Amniotic epithelial cell (primary cell): ENCODE results near the gene SLC30A10.
"Not testable (repeated sequence)": the region's sequence is repeated elsewhere in the genome, so short reads cannot be mapped to it uniquely, and the experiment has no call there.

Experiments used
- DNase-seq: peaks from one replicate; pipeline ENCODE4 v3.0.0-alpha.2; 2010; ENCODE audit warnings: low read depth

SLC30A10 gene

DNA sequence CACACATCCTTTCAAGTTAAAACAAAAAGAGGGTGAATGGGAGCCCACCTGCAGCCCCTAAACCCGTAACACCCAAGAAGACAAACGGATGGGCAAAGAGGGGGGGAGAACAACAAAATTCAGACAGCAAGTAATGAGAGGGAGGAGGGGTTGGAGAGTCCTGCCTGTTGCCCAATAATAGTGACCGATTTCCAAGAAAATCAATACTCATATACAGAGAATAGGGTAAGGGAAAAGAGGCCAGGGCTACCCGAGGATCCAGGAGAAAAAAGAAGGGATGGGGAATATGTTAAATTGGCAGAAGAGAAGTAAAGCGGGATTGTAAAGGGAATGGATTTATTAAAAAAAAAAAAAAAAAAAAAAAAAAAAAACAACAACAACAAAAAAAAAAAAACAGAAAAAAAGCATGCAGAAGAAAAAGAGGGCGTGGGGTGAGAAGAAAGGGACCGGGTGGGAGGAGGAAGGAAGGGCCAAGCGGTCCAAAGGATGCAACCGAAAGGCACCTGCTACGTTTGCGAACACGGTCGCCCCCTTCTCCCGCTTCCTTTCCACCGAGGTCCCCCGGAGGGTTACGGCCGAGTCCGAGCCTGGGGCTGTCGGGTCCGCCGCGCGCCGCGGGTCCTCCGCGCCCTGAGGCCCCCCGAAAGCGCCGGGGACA, 930 bp downstream of the SLC30A10 start:
- no peak for DNase-seq

DNA sequence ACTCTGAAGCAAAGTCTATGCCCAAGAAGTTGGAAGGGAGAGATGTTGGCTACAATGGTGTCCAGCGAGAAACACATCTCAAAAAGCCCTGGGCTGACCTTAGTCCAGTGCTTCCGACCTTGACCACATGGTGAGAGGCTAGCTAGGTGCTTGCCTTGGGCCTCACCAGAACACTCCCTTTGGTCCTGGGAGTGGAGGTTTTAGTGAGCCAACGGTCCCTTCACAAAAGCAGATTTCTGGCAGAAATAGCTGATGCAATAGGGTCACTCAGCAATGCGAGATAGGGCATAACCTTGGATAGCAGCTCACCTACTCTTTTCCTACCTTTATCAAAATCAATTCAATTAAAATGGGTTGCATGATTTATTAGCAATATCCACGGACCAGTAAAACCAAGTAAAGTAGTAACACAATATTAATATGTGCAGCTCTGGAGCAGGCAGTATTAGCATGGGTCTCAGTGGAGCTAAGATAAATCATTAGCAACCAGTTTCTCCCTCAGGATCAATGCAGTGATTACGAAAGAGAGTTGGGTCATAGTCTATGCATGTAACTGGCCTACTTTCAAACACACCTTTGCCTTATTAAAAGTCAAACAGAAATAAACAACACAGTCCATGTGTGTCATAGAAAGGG, 1.9 kb downstream of the SLC30A10 start:
- no peak for DNase-seq

- DNase-seq, result no peak
Measured at GRCh38 chr1:219924342-219924741, 4.0 kb downstream of the SLC30A10 start.

DNA sequence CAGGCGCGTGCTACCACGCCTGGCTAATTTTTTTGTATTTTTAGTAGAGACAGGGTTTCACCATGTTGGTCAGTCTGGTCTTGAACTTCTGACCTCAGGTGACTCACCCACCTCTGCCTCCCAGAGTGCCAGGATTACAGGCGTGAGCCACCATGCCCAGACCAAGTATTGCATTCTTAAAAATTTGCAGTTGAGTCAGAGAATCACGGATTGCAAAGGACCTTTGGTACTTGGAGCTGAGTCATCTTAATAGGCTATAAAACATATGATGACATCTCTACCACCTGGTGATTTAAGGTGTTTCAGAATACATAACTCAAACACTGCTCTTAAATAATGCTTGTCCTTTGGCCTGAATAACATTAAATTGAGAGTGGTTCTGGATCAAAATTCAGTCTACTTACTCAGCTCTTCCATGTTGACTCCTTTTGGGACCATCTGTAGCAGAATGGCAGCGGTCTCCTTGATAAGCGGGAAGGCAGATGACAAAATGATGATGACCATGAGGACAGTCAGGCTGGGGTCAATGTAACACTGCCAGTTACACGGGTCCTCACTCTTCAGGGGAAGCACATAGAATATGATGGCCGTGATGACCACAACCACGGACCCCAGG, 10.4 kb downstream of the SLC30A10 start:
- DNase-seq, result peak; percentile 64

- no peak for DNase-seq
Measured at GRCh38 chr1:219917281-219917680, 11.1 kb downstream of the SLC30A10 start.

DNA sequence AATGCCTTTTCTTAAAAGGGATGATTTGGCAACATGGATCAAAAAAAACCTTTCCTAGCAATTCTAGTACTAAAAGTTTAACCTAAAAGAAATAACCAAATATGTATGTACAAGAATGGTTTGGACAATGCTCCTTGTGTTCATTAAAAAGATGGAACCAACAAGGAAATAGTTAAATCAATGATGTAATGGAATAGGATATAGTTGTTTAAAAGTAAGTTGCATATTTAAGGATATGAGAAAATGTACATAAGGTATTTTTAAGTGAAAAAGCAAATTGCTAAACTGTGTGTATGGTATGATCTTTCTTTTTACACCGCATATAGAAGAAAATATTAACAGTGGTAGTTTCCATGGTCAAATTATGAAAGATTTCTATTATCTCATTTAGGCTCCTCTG, 12.1 kb downstream of the SLC30A10 start:
- no peak for DNase-seq

- DNase-seq, result no peak
Measured at GRCh38 chr1:219913005-219913770, 15.2 kb downstream of the SLC30A10 start.

GRCh38 chr1:219910716-219911115, 17.6 kb downstream of the SLC30A10 start:
- no peak for DNase-seq

DNA sequence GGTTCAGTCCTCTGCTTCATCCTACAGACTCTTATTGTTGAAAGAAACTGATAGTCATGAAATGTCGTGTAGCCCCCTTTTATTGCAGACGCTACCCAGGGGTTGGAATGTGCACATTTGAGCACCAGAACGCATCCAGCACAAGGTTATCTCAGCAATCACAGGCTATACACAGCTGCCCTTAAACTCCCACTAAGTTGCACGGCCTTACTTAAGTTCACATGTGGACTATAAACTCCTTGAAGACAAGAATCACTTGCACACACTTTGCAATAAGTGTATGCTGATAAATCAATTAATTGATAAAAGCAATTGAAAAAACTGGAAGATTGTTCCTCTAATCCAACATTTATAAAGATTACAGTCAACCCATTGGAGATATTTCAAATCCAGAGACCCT, 18.9 kb downstream of the SLC30A10 start:
- no peak for DNase-seq

- no peak for DNase-seq
Measured at GRCh38 chr1:219908170-219908569, 20.2 kb downstream of the SLC30A10 start.

DNA sequence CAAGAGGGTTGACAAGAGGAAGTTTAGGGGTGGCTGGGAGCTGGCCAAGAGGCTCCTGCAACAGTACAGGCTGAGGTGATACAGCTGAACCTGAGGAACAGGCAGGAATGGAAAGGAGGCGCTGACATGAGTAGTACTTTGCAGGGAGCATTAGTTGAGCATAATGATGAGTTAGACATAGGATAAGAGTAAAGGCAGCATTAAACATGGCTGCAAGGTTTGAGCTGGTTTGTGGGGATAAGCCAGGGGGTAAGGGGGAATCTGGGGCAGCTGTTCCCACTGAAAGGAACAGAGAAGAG, 20.6 kb downstream of the SLC30A10 start:
- DNase-seq, result no peak

DNA sequence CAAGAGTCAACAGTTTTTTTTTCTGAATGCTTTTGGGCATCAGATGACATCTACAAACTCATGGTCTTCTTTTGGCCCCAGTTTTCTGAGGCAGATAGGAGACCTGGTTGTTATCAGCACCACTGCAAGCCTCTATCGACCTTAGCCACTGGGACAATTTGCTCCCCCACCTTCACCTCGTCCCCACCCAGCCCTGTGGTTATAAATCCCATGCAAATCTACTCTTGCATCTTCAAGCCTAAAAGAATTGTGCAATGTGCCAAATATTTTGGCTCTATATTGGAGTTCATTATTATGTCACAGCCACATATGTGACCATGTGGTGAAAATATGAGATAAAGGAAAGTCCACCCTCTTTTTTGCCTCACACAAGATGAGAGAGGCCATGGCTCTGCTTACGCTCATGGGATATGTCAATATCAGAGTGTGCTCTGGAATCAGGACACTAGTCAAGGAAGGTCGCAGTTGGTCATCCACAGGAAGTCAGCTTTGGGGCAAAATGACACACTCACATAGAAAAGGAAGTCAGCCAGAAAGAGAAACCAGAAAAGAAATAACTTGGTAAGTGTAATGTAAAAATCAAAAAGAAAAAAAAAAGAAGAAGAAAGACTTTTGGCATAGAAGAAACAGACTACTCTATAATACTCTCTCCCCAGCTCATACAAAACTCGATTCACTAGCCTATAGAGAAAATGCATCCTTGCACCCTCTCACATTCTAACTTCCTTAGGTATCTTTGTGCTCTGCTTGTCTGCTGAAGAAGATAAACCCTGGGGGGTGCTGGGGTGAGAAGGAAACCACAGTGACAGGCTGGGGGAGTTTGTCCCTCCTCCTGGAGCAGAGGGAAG, 21.2 kb downstream of the SLC30A10 start:
- no peak for DNase-seq

DNA sequence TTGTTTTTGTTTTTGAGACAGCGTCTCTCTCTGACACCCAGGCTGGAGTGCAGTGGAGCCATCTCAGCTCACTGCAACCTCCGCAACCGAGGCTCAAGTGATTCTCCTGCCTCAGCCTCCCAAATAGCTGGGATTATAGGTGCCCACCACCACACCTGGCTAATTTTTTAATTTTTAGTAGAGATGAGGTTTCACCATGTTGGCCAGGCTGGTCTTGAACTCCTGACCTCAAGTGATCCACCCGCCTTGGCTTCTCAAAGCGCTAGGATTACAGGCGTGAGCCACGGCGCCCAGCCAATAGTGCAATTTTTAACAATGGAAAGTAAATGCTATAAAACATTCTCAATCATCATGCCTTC, 21.8 kb downstream of the SLC30A10 start:
- DNase-seq, result not testable (repeated sequence)

DNA sequence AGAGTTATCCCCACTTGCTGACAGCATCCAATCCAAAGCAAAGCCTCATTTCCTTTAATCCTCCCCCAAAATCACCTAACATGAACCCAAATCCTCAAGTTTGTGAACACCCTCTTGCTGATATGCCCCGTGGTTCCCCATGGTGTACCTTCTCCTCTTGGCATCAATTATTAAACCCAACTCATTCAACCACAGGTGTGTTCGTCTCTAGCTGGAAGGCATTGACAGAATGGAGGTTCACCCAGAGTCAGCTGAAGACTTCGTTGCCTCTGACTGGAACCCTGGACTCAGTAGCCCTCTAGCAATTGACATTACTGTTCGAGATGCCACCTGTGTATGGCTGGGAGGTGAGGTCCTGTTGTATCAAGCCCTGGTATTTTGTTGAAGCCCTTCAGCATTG, 22.8 kb downstream of the SLC30A10 start:
- no peak for DNase-seq

DNA sequence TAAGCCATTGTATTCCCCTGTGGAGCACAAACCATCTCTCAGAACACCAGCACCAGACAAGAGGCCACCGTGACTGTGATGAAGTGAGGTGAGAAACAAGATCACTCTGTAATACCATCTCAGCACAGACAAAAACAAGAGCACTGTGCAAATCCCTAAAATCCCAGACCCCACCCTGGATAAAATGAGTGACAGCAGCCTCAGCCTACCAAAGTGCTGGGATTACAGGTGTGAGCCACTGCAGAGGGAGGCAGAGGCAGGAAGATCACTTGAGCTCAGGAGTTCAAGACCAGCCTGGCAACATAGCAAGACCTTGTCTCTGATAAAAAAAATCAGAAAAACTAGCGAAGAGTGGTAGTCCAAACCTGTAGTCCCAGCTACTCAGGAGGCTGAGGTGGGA, 23.4 kb downstream of the SLC30A10 start:
- no peak for DNase-seq

- no peak for DNase-seq
Measured at GRCh38 chr1:219903353-219903871, 24.9 kb downstream of the SLC30A10 start.

GRCh38 chr1:219902951-219903350, 25.4 kb downstream of the SLC30A10 start:
- DNase-seq, result no peak

DNA sequence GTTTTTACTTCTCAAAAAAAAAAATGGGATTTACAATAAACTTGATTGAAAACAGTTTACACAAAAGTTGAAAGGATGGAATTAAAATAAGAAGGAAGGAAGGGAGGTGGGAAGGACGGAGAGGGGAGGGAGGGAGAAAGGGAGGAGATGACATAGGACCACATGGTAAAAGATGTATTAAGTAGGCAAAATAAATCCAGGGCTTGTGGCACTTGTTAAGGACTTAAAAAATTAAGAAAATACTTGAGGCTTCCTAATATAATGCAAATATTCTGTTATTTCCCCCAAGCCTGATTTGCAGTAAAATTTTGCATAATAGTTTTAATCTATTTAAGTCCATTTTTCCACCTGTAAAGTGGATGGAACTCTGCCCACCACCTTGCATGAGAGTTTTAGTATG, 27.5 kb downstream of the SLC30A10 start:
- no peak for DNase-seq

DNA sequence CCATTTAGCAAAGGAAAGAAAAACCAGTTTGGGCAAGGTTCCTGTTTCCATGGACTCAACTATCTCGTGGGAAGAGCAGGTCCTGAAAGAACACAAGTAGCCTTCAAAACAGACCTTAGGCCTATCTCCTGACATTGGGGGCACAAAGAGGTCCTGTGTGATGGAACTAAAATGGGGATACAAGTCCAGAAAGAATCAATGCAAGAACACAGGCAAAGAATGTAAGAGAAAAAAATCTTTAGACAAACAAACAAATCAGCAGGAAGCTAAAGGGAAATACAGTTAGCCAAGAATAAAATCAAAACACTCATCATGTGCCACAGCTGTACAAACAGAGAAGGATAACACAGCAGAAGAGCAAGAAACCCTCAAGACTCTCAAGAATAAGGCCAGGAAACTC, 28.2 kb downstream of the SLC30A10 start:
- no peak for DNase-seq

DNA sequence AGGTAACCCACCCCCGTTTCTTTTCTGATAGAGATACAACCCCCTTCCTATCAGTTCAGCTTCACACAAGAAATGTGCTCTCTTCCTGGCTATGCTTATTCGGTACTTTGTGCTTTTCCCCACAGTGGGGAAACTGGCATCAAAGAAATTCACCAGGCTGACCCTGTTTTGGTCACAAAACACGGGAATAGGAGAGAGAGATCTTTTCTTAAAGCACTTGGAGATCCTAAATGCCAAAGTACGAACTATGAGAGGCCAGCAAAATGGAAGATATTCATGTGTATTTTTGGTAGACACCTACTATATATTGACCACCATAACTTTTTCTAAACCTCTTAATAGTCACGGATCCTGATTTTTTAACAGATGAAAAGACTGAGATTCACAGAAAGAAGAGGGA, 30.0 kb downstream of the SLC30A10 start:
- no peak for DNase-seq

- DNase-seq, result no peak
Measured at GRCh38 chr1:219897914-219898313, 30.4 kb downstream of the SLC30A10 start.

DNA sequence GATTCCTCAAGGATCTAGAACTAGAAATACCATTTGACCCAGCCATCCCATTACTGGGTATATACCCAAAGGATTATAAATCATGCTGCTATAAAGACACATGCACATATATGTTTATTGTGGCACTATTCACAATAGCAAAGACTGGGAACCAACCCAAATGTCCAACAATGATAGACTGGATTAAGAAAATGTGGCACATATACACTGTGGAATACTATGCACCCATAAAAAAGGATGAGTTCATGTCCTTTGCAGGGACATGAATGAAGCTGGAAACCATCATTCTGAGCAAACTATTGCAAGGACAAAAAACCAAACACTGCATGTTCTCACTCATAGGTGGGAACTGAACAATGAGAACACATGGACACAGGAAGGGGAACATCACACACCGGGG, 36.1 kb downstream of the SLC30A10 start:
- DNase-seq, result not testable (repeated sequence)
